ENCODE measurements around the gene ZNF616.
"Not testable (repeated sequence)": the region's sequence is repeated elsewhere in the genome, so short reads cannot be mapped to it uniquely, and the experiment has no call there.

The ZNF616 gene

DNA sequence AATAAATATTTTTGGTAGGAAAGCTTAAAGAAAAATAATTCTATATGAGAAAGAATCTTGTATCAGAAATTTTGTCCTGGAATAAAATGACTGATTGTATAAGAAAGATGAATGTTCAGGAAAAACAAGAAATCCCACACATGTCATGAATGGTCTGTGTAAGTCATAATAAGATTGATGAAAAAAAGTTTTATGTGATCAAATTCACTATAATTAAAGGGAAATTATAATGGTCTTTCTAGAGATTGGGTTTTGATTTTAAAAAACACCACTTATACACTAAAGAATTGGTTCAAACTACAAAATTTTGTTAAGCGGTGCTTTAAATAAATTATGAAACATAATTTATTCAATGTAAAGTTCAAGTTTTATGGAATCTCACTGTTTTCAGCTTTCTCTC, 37.0 kb downstream of the ZNF616 start:
- DNase-seq (ENCODE audit: low spot score): no peak

DNA sequence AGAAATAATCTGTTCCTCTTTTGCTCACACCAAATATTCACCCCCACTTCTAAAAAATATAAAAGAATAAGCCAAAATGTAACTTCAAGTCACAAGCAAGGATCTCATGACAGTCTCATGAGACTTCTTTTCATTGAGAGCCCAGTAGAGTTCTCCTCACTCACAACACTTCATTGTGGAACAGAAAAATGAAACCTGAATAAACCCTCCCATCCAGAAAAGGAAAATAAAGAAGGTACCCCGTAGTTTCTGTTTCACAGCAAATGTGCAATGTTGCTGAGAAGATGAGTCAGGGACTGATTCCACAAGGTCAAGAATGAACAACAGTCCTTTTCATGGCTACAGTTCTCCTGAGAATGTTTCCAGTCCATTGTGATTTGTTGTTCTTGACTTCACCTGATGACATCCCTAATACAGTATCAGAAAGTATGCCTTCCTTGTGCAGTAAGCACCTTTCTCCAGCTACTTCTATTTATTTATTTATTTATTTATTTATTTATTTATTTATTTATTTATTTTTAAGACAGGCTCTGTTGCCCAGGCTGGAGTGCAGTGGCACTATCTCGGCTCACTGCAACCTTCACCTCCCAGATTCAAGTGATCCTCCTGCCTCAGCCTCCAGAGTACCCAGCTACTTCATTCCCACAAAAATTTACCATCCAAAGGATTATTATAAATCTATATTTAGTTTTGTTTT, 37.7 kb downstream of the ZNF616 start:
- no peak for DNase-seq (ENCODE audit: low spot score)

DNA sequence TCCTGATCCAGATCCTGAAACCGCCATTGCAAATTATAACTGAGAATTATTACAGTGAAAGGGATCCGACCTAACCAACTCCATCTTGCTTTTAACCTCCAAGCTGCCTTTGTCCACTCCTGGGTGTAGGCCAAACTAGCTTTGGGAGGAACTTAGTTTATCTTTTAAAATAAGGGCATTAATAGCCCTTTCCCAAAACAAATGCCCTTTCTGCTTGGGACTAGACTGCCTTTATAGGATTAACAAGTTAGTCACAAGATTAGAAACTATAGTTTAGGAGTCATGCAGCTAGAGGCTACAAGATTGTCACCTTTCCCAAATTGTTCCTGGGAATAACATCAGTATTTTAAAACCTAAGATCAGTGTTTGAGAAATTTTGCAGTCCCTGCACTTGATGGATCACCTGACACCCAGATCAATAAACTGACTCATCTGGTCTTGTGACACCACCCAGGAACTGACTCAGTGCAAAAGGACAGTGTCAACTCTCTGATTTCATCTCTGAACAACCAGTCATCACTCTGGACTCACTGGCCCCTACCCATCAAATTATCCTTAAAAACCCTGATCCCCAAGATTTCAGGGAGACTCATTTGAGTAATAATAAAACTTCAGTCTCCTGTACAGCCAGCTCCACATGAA, 40.1 kb downstream of the ZNF616 start:
- DNase-seq (ENCODE audit: low spot score): no peak

DNA sequence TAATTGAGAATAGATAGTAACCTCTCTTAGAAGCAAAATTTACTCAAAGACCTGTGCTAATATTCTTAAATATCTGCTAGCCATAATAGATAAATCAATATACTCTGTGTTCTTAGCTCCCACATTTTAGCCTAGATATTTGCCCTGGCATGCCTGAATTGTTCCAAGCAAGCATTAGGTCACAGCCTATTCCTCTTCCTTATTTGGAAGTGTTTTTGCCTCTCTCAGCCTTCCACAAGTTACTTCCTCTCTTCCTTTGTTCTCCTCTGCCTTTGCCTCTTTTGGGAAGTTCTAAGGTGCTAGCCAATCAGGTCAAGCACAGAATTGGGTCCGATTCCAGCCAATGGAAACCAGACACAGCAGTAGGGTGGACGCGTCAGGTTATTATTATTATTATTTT, 43.3 kb downstream of the ZNF616 start:
- DNase-seq (ENCODE audit: low spot score): not testable (repeated sequence)

DNA sequence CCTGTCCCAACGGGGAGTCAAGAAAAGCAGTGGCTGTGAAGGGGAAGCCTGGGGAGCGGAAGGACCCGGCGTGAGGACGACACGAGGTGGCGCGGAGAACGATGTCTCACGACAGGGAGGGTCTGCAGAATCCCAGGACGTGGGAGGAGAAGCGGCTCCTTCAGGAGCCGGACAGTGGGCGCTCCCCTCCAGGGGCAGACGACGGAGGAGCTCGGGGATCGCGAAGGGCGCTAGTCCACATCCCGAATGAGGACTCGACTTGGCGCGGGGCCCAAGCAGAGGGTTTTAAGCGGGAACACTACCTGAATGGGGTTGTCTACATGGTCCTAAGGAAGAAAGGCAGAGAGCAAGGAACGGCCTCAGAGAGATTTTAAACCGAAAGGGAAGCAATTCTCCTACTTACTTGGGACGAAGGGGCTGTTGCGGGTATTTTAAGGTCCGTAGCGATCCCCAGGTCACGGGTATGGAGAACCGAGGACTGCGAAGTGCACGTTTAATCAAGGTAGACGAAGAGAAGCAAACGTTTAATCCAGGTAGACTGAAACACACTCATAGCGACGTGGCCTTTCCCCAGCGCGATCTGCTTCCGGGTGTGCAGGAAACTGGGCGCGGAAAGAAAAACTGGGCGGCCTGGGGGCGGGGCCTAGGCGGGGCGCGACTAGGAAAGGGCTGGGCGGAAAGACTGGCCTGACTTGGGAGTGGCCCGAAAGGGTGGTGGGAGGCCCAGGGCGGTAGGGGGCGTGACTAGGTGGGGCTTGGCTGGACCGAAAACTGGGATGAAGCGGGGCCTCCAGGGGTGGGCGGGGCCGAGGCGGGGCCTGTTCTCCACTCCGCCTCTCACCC, 44.3 kb downstream of the ZNF616 start, which contains the start of gene ZNF841:
ZNF841 (minus strand) TSS at position 594 of the 843 bp plus-strand sequence. CDS start 10,964 bp downstream, outside the sequence.
- DNase-seq (ENCODE audit: low spot score): peak; percentile 92

DNA sequence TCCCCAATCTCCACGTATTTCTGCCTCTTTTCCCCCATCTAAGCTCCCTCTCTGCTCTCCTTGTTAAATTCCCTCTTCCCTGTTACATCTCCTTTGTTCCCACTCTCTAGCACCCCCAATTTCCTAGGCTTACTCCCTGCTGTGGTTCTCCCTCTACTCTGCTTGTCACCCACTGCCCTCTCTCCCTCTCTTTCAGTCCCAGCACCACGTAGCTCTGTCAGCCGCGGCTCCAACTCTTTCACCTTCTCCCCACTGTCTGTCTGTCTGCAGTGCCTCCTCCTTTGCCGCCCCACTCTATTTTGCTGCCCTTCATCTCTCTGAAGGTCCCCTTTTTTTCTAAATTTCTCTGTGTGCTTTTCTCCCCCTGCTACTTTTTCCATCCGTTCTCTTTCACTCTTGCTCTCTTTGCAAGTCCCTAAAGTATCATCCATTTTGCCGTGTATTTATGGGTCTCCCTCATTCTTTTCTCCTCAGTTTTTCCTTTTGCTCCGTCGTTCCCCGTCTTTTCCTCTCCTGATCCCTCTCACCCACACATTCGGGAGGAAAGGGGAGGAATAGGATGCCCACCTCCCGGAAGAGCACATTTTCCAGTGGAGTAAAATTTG, 45.1 kb downstream of the ZNF616 start:
- DNase-seq (ENCODE audit: low spot score): no peak

DNA sequence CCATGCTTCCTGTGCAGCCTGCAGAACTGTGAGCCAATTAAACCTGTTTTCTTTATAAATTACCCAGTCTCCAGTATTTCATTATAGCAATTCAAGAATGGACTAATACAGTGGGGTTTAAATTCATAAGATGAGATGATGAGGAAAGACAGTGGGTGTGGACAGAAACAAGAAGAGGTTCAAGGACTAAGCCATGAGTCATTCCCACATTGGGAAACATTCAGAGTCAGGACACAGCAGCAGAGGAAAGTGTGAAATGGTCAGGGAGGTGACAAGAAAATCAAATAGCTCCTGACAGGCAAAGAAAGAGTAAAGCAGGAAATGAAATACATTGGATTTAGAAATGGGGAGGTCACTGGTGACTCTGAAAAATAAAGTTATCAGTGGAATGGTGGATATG, 53.3 kb downstream of the ZNF616 start:
- DNase-seq (ENCODE audit: low spot score): no peak

DNA sequence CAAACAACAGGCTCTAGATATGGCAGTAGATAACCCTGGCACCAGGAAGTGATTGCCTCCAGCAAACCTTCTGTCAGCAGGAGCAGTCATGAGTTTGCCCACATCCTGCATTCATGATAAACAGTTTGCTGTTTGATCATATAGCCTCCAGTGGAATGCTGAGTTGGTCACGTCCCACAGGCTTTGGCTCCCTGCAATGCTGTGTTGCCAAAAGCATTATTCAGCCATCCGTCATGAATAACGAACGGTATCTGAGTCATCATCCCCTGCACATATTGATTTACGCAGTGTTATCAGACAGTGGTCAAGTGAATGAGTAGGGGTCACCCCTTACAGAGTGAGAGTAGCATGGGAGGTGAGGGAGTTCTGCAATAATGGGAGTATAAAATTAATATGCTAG, 69.2 kb downstream of the ZNF616 start:
- DNase-seq (ENCODE audit: low spot score): no peak

DNA sequence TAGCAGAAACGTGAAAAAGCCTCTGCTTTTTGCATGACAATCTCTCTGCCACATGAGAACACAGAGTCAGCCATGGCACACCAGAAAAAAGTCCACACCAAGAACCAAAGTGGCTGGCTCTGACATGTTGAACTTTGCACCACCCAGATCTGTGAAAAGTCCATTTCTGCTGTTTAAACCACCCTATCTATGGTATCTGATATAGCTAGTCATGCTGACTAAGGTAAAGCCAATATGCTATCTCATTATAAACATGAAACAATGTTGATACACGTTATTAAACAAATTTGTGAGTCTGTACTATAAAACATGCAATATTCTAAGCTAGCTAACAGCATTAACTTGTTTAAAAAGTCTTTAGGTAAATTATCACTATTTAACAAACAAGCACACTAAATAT, 70.1 kb downstream of the ZNF616 start:
- DNase-seq (ENCODE audit: low spot score): no peak

DNA sequence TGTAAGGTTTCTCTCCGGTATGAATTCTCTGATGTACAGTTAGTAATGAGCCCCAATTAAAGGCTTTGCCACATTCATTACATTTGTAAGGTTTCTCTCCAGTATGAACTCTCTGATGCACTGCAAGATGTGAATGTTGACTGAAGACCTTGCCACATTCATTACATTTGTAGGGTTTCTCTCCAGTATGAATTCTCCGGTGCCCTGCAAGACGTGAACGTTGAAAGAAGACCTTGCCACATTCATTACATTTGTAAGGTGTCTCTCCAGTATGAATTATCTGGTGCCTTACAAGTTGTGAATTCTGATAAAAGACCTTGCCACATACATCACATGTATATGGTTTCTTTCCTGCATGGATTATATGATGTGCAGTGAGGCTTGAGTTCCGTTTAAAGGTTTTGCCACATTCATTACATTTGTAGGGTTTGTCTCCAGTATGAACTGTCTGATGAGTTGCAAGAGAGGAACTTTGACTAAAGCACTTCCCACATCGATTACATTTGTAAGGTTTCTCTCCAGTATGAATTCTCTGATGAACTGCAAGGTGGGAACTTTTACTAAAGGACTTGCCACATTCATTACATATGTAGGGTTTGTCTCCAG, 73.4 kb downstream of the ZNF616 start:
- DNase-seq (ENCODE audit: low spot score): no peak

DNA sequence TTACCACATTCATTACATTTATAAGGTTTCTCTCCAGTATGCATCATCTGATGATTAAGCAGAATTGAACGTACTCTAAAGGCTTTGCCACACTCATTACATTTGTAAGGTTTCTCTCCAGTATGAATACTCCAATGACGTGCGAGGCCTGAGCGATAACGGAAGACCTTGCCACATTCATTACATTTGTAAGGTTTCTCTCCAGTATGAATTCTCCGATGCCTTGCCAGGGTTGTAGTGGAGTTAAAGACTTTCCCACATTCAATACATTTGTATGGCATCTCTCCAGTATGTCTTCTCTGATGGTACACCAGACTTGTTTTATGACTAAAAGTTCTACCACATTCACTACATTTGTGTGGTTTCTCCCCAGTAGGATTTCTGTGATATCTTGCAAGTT, 74.3 kb downstream of the ZNF616 start:
- DNase-seq (ENCODE audit: low spot score): no peak

Measured in globus pallidus (tissue), 1 donor.